ENCODE results near the gene FGD5. TPM values are rescaled to one million over a fixed set of nuclear protein-coding genes. Genes with fewer than 3 reads are reported as not detected.
A peak's percentile ranks its signal among the peaks of the same experiment; 100 is the strongest.

The FGD5 gene
- total RNA-seq, 1 donor from 2014 or later: 86.1 TPM

- DNase-seq (ENCODE audit: low read depth in 2 of 2): no peak
Measured at GRCh38 chr3:14852058-14852594, 33.4 kb downstream of the FGD5 start.

- DNase-seq (ENCODE audit: low read depth in 2 of 2): no peak
Measured at GRCh38 chr3:14852717-14853116, 34.0 kb downstream of the FGD5 start.

- DNase-seq (ENCODE audit: low read depth in 2 of 2): no peak
Measured at GRCh38 chr3:14853271-14853951, 34.6 kb downstream of the FGD5 start.

- no peak for DNase-seq (ENCODE audit: low read depth in 2 of 2)
Measured at GRCh38 chr3:14857506-14857905, 38.7 kb downstream of the FGD5 start.

- no peak for DNase-seq (ENCODE audit: low read depth in 2 of 2)
Measured at GRCh38 chr3:14858105-14858504, 39.3 kb downstream of the FGD5 start.

- DNase-seq (ENCODE audit: low read depth in 2 of 2): no peak
Measured at GRCh38 chr3:14859880-14860279, 41.1 kb downstream of the FGD5 start.

GRCh38 chr3:14861031-14861430 lies 42.3 kb downstream of the FGD5 start:
- peak in 1 of 2 donors; percentile 70 for DNase-seq (ENCODE audit: low read depth in 2 of 2)

- DNase-seq (ENCODE audit: low read depth in 2 of 2): no peak
Measured at GRCh38 chr3:14861446-14862302, 42.9 kb downstream of the FGD5 start.

- no peak for DNase-seq (ENCODE audit: low read depth in 2 of 2)
Measured at GRCh38 chr3:14862303-14862660, 43.5 kb downstream of the FGD5 start.

GRCh38 chr3:14862661-14863230 lies 44.0 kb downstream of the FGD5 start:
- DNase-seq (ENCODE audit: low read depth in 2 of 2): peak; percentile 49 to 71

GRCh38 chr3:14863333-14864100 lies 44.8 kb downstream of the FGD5 start:
- DNase-seq (ENCODE audit: low read depth in 2 of 2): peak; percentile 56 to 72

GRCh38 chr3:14864131-14864530 lies 45.4 kb downstream of the FGD5 start:
- DNase-seq (ENCODE audit: low read depth in 2 of 2): no peak

- DNase-seq (ENCODE audit: low read depth in 2 of 2): no peak
Measured at GRCh38 chr3:14866627-14867026, 47.9 kb downstream of the FGD5 start.

GRCh38 chr3:14867936-14868570 lies 49.3 kb downstream of the FGD5 start:
- DNase-seq (ENCODE audit: low read depth in 2 of 2): no peak

- no peak for DNase-seq (ENCODE audit: low read depth in 2 of 2)
Measured at GRCh38 chr3:14869917-14870782, 51.4 kb downstream of the FGD5 start.

GRCh38 chr3:14870783-14871060 lies 52.0 kb downstream of the FGD5 start:
- no peak for DNase-seq (ENCODE audit: low read depth in 2 of 2)

- DNase-seq (ENCODE audit: low read depth in 2 of 2): peak in 1 of 2 donors; percentile 41
Measured at GRCh38 chr3:14871456-14872200, 52.9 kb downstream of the FGD5 start.

- DNase-seq (ENCODE audit: low read depth in 2 of 2): no peak
Measured at GRCh38 chr3:14872706-14873105, 53.9 kb downstream of the FGD5 start.

- DNase-seq (ENCODE audit: low read depth in 2 of 2): no peak
Measured at GRCh38 chr3:14874784-14875183, 56.0 kb downstream of the FGD5 start.

All from lung microvascular endothelial cell (primary cell).